Epithelial cell of proximal tubule (primary cell): ENCODE data around the gene OR7G2. TPM values are rescaled to one million over a fixed set of nuclear protein-coding genes. Genes with fewer than 3 reads are reported as not detected.

ENCODE experiments used
- DNase-seq: peaks from one replicate; pipeline ENCODE4 v3.0.0-alpha.2; 2011; ENCODE audit warnings: low read depth
- H3K4me3 ChIP-seq: 2 replicates; pipeline ENCODE4 v1.5.1; 2011; ENCODE audit warnings: low read depth, mild to moderate bottlenecking, low read length
- CTCF ChIP-seq: conservative IDR thresholded peaks from 2 replicates; pipeline ENCODE4 v1.5.1; 2012; ENCODE audit warnings: low read depth, mild to moderate bottlenecking, low read length
- total RNA-seq: library from RNA; depleted of rRNA; stranded (reverse); fragments of >200 nt; gene quantifications from 2 replicates; pipeline ENCODE4 v1.2.3, GENCODE V29; 2015

The OR7G2 gene
- total RNA-seq, 1 donor from 2014 or later: not detected

- DNase-seq: no peak
- H3K4me3 ChIP-seq: no peak overlapping the region
- TF ChIP-seq CTCF: no peak
Observed at GRCh38 chr19:9128171-9128570, 20.9 kb upstream of the OR7G2 start.

GRCh38 chr19:9126900-9127405 is 19.7 kb upstream of the OR7G2 start, which contains the start of gene OR7G3:
TSS of gene OR7G3 (minus strand) at chr19:9126950. CDS start at chr19:9126950, 0 bp downstream.
- no peak for TF ChIP-seq CTCF
- DNase-seq: no peak
- H3K4me3 ChIP-seq: no peak within 1 kb of the TSS

GRCh38 chr19:9116547-9116946 is 9.3 kb upstream of the OR7G2 start:
- no peak overlapping the region for H3K4me3 ChIP-seq
- TF ChIP-seq CTCF: no peak
- no peak for DNase-seq

GRCh38 chr19:9115307-9115813 is 8.1 kb upstream of the OR7G2 start, which contains the start of gene OR7G1:
TSS of gene OR7G1 (minus strand) at chr19:9115763. CDS start at chr19:9115763, 0 bp downstream.
- no peak within 1 kb of the TSS for H3K4me3 ChIP-seq
- no peak for TF ChIP-seq CTCF
- DNase-seq: no peak

- TF ChIP-seq CTCF: no peak
Observed at GRCh38 chr19:9109959-9110358, 2.7 kb upstream of the OR7G2 start.

GRCh38 chr19:9086761-9087160 is 20.5 kb downstream of the OR7G2 start, which contains the start of gene OR1M1:
TSS of gene OR1M1 (plus strand) at chr19:9087061. CDS start at chr19:9093245, 6,184 bp downstream.
- TF ChIP-seq CTCF: no peak
- no peak within 1 kb of the TSS for H3K4me3 ChIP-seq
- no peak for DNase-seq

More at GRCh38 chr19:9109959-9110358, 2.7 kb upstream of the OR7G2 start:
- DNase-seq: no peak
- H3K4me3 ChIP-seq: no peak overlapping the region

GRCh38 chr19:9078651-9079050 is 28.6 kb downstream of the OR7G2 start:
- DNase-seq: peak; percentile 50

More at GRCh38 chr19:9078651-9079050, 28.6 kb downstream of the OR7G2 start:
- H3K4me3 ChIP-seq: no peak overlapping the region
- no peak for TF ChIP-seq CTCF
